Endodermal cell (in vitro differentiated cells): ENCODE data around the gene SLIT3. TPM values are rescaled to one million over a fixed set of nuclear protein-coding genes. Genes with fewer than 3 reads are reported as not detected.

Source experiments
- DNase-seq: peaks from one replicate; pipeline ENCODE4 v3.0.0-alpha.2; 2017
- H3K27ac ChIP-seq: 2 replicates; pipeline ENCODE4 v1.5.1; 2013; ENCODE audit warnings: mild to moderate bottlenecking, low read depth, low read length, moderate library complexity
- H3K27me3 ChIP-seq: 2 replicates; pipeline ENCODE4 v1.6.1; 2013; ENCODE audit warnings: mild to moderate bottlenecking, low read length, moderate library complexity; ENCODE audit not compliant: insufficient read depth, control insufficient read depth, poor library complexity, severe bottlenecking
- H3K36me3 ChIP-seq: 2 replicates; pipeline ENCODE4 v1.7.0; 2013; ENCODE audit warnings: mild to moderate bottlenecking, low read length, moderate library complexity; ENCODE audit not compliant: control insufficient read depth, insufficient read depth
- H3K4me1 ChIP-seq: one replicate; pipeline ENCODE4 v1.7.0; 2013; ENCODE audit warnings: low read length; ENCODE audit not compliant: control insufficient read depth, insufficient read depth
- H3K4me3 ChIP-seq: 2 replicates; pipeline ENCODE4 v1.5.1; 2013; ENCODE audit warnings: mild to moderate bottlenecking, low read length, moderate library complexity
- H3K9ac ChIP-seq: 2 replicates; pipeline ENCODE4 v1.6.1; 2013; ENCODE audit warnings: mild to moderate bottlenecking, low read length, moderate library complexity; ENCODE audit not compliant: poor library complexity, severe bottlenecking; ENCODE audit errors: extremely low read depth
- H3K9me3 ChIP-seq: 2 replicates; pipeline ENCODE4 v1.6.1; 2013; ENCODE audit warnings: mild to moderate bottlenecking, low read length, moderate library complexity; ENCODE audit not compliant: control insufficient read depth
- H3K27ac Mint-ChIP-seq: 2 replicates; pipeline ENCODE4 v1.8.0; 2020; ENCODE audit warnings: mixed read lengths
- H3K27me3 Mint-ChIP-seq: 2 replicates; pipeline ENCODE4 v1.8.0; 2021; ENCODE audit warnings: mild to moderate bottlenecking, mixed read lengths; ENCODE audit not compliant: insufficient read depth
- H3K36me3 Mint-ChIP-seq: 2 replicates; pipeline ENCODE4 v1.8.0; 2020; ENCODE audit warnings: low read depth, mixed read lengths
- H3K4me1 Mint-ChIP-seq: 2 replicates; pipeline ENCODE4 v1.8.0; 2020; ENCODE audit warnings: mixed read lengths
- H3K4me3 Mint-ChIP-seq: 2 replicates; pipeline ENCODE4 v1.8.0; 2020; ENCODE audit warnings: mild to moderate bottlenecking, moderate library complexity, mixed read lengths
- H3K9me3 Mint-ChIP-seq: 2 replicates; pipeline ENCODE4 v1.8.0; 2020; ENCODE audit warnings: mild to moderate bottlenecking, mixed read lengths
- WGBS, 2 experiments: methylation state at CpG; one replicate each; pipeline versions ENCODE4 v1.1.5 to v1.1.7; 2013; ENCODE audit warnings: missing lambda C conversion rate in 2 of 2, mixed read lengths in 1 of 2; ENCODE audit not compliant: insufficient coverage in 1 of 2, insufficient read length in 1 of 2; 5-methylcytosine and 5-hydroxymethylcytosine counted together
- total RNA-seq, 2 donors: library from RNA; stranded (reverse); fragmentation: NEBNext Ultra II Directional in 1 of 2; extraction: Animal tissue kit (Norgen Biotek cat#: 25700) in 1 of 2; gene quantifications; 2 replicates in 1 of 2; 3 replicates in 1 of 2; pipeline ENCODE4 v1.2.1, GENCODE V29; 2021
- TF ChIP-seq, protein P1 (sequence below): fragments of 200-600 bp; sonication (generic); conservative IDR thresholded peaks from 2 replicates; pipeline ENCODE4 v1.5.0; 2021; ENCODE audit warnings: antibody characterized with exemption, mild to moderate bottlenecking

SLIT3 gene
- total RNA-seq, 2 donors from 2014 or later, result 2.5 to 3.4 TPM

DNA sequence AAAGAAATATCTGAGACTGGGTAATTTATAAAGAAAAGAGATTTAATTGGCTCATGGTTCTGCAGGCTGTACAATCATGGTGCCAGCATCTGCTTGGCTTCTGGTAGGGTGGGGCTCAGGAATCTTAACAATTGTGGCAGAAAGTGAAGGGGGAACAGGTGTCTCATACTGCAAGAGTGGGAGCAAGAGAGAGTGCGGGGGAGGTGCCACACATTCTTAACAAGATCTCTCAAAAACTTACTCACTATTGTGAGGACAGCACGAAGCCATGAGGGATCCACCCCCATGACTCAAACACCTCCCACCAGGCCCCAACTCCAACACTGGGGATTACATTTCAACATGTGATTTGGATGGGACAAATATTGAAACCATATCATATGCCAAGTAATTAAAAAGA lies 651.6 kb downstream of the SLIT3 start:
- peaks cover 5% of the 10 kb centered on the region for H3K4me1 Mint-ChIP-seq
- no peak overlapping the region for H3K27ac ChIP-seq
- peaks cover 4% of the 10 kb centered on the region for H3K4me1 ChIP-seq
- H3K4me3 ChIP-seq, result no peak overlapping the region
- no peak overlapping the region for H3K27ac Mint-ChIP-seq
- peaks cover 8% of the 10 kb centered on the region for H3K9me3 ChIP-seq
- peaks cover 9% of the 10 kb centered on the region for H3K9me3 Mint-ChIP-seq
- no peaks in the 10 kb centered on the region for H3K36me3 ChIP-seq
- TF ChIP-seq, protein P1, sequence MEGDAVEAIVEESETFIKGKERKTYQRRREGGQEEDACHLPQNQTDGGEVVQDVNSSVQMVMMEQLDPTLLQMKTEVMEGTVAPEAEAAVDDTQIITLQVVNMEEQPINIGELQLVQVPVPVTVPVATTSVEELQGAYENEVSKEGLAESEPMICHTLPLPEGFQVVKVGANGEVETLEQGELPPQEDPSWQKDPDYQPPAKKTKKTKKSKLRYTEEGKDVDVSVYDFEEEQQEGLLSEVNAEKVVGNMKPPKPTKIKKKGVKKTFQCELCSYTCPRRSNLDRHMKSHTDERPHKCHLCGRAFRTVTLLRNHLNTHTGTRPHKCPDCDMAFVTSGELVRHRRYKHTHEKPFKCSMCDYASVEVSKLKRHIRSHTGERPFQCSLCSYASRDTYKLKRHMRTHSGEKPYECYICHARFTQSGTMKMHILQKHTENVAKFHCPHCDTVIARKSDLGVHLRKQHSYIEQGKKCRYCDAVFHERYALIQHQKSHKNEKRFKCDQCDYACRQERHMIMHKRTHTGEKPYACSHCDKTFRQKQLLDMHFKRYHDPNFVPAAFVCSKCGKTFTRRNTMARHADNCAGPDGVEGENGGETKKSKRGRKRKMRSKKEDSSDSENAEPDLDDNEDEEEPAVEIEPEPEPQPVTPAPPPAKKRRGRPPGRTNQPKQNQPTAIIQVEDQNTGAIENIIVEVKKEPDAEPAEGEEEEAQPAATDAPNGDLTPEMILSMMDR, result no peak
- peaks cover 7% of the 10 kb centered on the region for H3K27me3 Mint-ChIP-seq
- WGBS, 2 experiments, result 89% methylated on average over 2 of the region's 2 CpGs; no CpG with 5 or more reads in 1 of the 2 experiments
- no peak for DNase-seq
- no peak overlapping the region for H3K9ac ChIP-seq
- H3K27me3 ChIP-seq, result no peaks in the 10 kb centered on the region
- H3K36me3 Mint-ChIP-seq, result peaks cover 3% of the 10 kb centered on the region
- H3K4me3 Mint-ChIP-seq, result no peak overlapping the region

DNA sequence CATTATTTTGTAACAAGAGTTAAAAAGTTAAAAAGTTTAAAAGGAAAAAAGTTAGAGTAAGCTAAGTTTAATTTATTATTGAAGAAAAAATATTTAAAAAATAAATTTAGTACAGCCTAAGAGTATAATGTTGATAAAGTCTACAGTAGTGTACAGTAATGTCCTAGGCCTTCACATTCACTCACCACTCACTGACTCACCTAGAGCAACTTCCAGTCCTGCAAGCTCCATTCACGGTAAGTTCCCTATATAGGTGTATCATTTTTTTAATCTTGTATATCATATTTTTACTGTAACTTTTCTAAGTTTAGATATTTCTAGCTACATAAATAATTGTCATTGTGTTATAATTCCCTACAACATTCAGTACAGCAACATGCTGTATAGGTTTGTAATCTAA lies 652.4 kb downstream of the SLIT3 start:
- peaks cover 4% of the 10 kb centered on the region for H3K4me1 ChIP-seq
- no peak overlapping the region for H3K27ac ChIP-seq
- DNase-seq, result no peak
- no peak overlapping the region for H3K9ac ChIP-seq
- TF ChIP-seq, protein P1, result no peak
- WGBS, 2 experiments, result no CpG with 5 or more reads among the region's 1 CpG
- Mint-ChIP-seq H3K9me3 (peaks cover 10% of the 10 kb centered on the region), H3K4me1 (peaks cover 5% of the 10 kb centered on the region), H3K4me3 (no peak overlapping the region), H3K36me3 (peaks cover 3% of the 10 kb centered on the region), H3K27me3 (peaks cover 7% of the 10 kb centered on the region), H3K27ac (no peak overlapping the region)
- H3K9me3 ChIP-seq, result peaks cover 8% of the 10 kb centered on the region
- H3K4me3 ChIP-seq, result no peak overlapping the region
- H3K27me3 ChIP-seq, result no peaks in the 10 kb centered on the region
- no peaks in the 10 kb centered on the region for H3K36me3 ChIP-seq

DNA sequence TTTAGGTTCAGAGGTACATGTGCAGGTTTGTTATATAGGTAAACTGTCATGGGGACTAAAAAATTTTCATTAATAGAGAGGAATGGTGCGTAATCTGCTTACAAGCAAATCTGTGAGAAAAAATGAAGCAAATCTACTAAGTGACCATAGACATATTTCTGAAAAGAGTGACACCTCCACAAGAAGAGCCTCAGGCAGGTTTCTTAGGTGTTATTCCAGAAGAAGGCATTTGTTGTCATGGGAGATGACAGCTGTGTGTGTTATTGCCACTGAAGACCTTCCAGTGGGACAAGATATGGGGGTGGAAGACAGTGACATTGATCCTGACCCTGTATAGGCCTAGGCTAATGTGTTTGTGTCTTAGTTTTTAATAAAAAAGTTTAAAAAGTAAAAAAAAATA lies 652.9 kb downstream of the SLIT3 start:
- 78 to 100% methylated on average over 1 of the region's 1 CpG for WGBS, 2 experiments
- H3K27me3 Mint-ChIP-seq, result peaks cover 7% of the 10 kb centered on the region
- Histone ChIP-seq H3K4me1 (peaks cover 4% of the 10 kb centered on the region), H3K4me3 (no peak overlapping the region), H3K36me3 (no peaks in the 10 kb centered on the region), H3K27me3 (no peaks in the 10 kb centered on the region), H3K9me3 (peaks cover 8% of the 10 kb centered on the region), H3K9ac (no peak overlapping the region), H3K27ac (no peak overlapping the region)
- TF ChIP-seq, protein P1, result no peak
- peaks cover 10% of the 10 kb centered on the region for H3K9me3 Mint-ChIP-seq
- DNase-seq, result no peak
- peaks cover 5% of the 10 kb centered on the region for H3K4me1 Mint-ChIP-seq
- H3K36me3 Mint-ChIP-seq, result peaks cover 3% of the 10 kb centered on the region
- H3K27ac Mint-ChIP-seq, result no peak overlapping the region
- H3K4me3 Mint-ChIP-seq, result no peak overlapping the region
